Hepatocyte (in vitro differentiated cells): ENCODE results near the gene TEX38. TPM values are rescaled to one million over a fixed set of nuclear protein-coding genes. Genes with fewer than 3 reads are reported as not detected.
"Not testable (repeated sequence)": the region's sequence is repeated elsewhere in the genome, so short reads cannot be mapped to it uniquely, and the experiment has no call there.

Source experiments
- DNase-seq: peaks from one replicate; pipeline ENCODE4 v3.0.0-alpha.2; 2016; ENCODE audit warnings: low spot score
- H2AFZ ChIP-seq: fragments of 200-600 bp; sonication (generic); 2 replicates; pipeline ENCODE4 v1.6.0; 2016; ENCODE audit warnings: antibody characterized with exemption, mild to moderate bottlenecking
- H3K27ac ChIP-seq: fragments of 200-600 bp; sonication (generic); 2 replicates; pipeline ENCODE4 v1.5.1; 2016; ENCODE audit warnings: mild to moderate bottlenecking
- H3K27me3 ChIP-seq: fragments of 200-600 bp; sonication (generic); 2 replicates; pipeline ENCODE4 v1.6.1; 2016
- H3K36me3 ChIP-seq: fragments of 200-600 bp; sonication (generic); replicated peaks from 2 replicates; pipeline ENCODE4 v1.5.1; 2016; ENCODE audit warnings: low read depth; ENCODE audit not compliant: insufficient read depth
- H3K4me1 ChIP-seq: fragments of 200-600 bp; sonication (generic); 2 replicates; pipeline ENCODE4 v1.5.1; 2016; ENCODE audit warnings: mild to moderate bottlenecking, moderate library complexity; ENCODE audit not compliant: insufficient read depth
- H3K4me2 ChIP-seq: fragments of 200-600 bp; sonication (generic); 2 replicates; pipeline ENCODE4 v1.6.0; 2016
- H3K4me3 ChIP-seq: fragments of 200-600 bp; sonication (generic); 2 replicates; pipeline ENCODE4 v1.5.1; 2016; ENCODE audit warnings: mild to moderate bottlenecking
- H3K79me2 ChIP-seq: fragments of 200-600 bp; sonication (generic); 2 replicates; pipeline ENCODE4 v1.6.0; 2017; ENCODE audit warnings: mild to moderate bottlenecking
- H3K9me2 ChIP-seq: fragments of 200-600 bp; sonication (generic); replicated peaks from 2 replicates; pipeline ENCODE4 v1.6.0; 2017; ENCODE audit warnings: mild to moderate bottlenecking; ENCODE audit not compliant: insufficient read depth
- H3K9me3 ChIP-seq: fragments of 200-600 bp; sonication (generic); 2 replicates; pipeline ENCODE4 v1.5.1; 2016; ENCODE audit warnings: low read depth, mild to moderate bottlenecking
- H4K20me1 ChIP-seq: fragments of 200-600 bp; sonication (generic); 2 replicates; pipeline ENCODE4 v1.6.0; 2016; ENCODE audit warnings: mild to moderate bottlenecking; ENCODE audit not compliant: insufficient read depth, poor library complexity, severe bottlenecking
- CTCF ChIP-seq: fragments of 200-600 bp; sonication (generic); IDR thresholded peaks from 2 replicates; pipeline ENCODE4 v1.5.1; 2016; ENCODE audit warnings: antibody characterized with exemption, mild to moderate bottlenecking; ENCODE audit not compliant: poor library complexity
- EZH2 ChIP-seq: fragments of 200-600 bp; sonication (generic); IDR thresholded peaks from 2 replicates; pipeline ENCODE4 v1.6.1; 2016; ENCODE audit warnings: antibody characterized with exemption, mild to moderate bottlenecking, borderline replicate concordance
- EZH2phosphoT487 ChIP-seq: fragments of 200-600 bp; sonication (generic); IDR thresholded peaks from one replicate; pipeline ENCODE4 v1.6.1; 2018; ENCODE audit warnings: antibody characterized with exemption, mild to moderate bottlenecking, low read depth, moderate library complexity; ENCODE audit not compliant: unreplicated experiment, severe bottlenecking
- WGBS: methylation state at CpG from one replicate; pipeline ENCODE4 v1.1.6; 2016; ENCODE audit warnings: low lambda C conversion rate; ENCODE audit errors: missing lambda C conversion rate; 5-methylcytosine and 5-hydroxymethylcytosine counted together
- polyA plus RNA-seq: library from polyadenylated mRNA; unstranded; fragments of >200 nt; fragmentation: Nextera tagmentation; extraction: Ambion mirVana; gene quantifications from 2 replicates; pipeline ENCODE4 v1.2.1, GENCODE V29; 2016
- total RNA-seq: library from RNA; depleted of rRNA; stranded (reverse); fragments of >200 nt; gene quantifications from 2 replicates; pipeline ENCODE4 v1.2.3, GENCODE V29; 2014

The TEX38 gene
- total and polyA plus RNA-seq, 2 experiments from 2014 or later = 0.27 TPM; not detected in 1

- Histone ChIP-seq H3K79me2 (no peaks in the 10 kb centered on the region), H3K4me1 (peaks cover 5% of the 10 kb centered on the region), H3K4me3 (no peak overlapping the region), H3K27me3 (no peaks in the 10 kb centered on the region), H3K36me3 (no peaks in the 10 kb centered on the region), H3K9me3 (no peaks in the 10 kb centered on the region), H3K27ac (peak overlapping the region; percentile 29), H2AFZ (no peak overlapping the region), H4K20me1 (no peaks in the 10 kb centered on the region), H3K9me2 (no peaks in the 10 kb centered on the region), H3K4me2 (no peak overlapping the region)
- WGBS = 77% methylated on average over 6 of the region's 6 CpGs
- no peak for DNase-seq
- TF ChIP-seq EZH2phosphoT487 (no peak), CTCF (no peak), EZH2 (no peak)
These were observed 19.1 kb upstream of the TEX38 start for GRCh38 chr1:46652321-46653100.

- Histone ChIP-seq H2AFZ (no peak overlapping the region), H3K36me3 (no peaks in the 10 kb centered on the region), H3K4me2 (peak overlapping the region; percentile 51), H3K27ac (peak overlapping the region; percentile 29), H3K9me3 (no peaks in the 10 kb centered on the region), H3K4me1 (peaks cover 5% of the 10 kb centered on the region), H3K9me2 (no peaks in the 10 kb centered on the region), H3K27me3 (no peaks in the 10 kb centered on the region), H4K20me1 (no peaks in the 10 kb centered on the region), H3K79me2 (no peaks in the 10 kb centered on the region), H3K4me3 (no peak overlapping the region)
- DNase-seq = peak; percentile 57
- TF ChIP-seq EZH2phosphoT487 (peak; percentile 87), CTCF (no peak), EZH2 (no peak)
- 25% methylated on average over 2 of the region's 2 CpGs for WGBS
These were observed 18.2 kb upstream of the TEX38 start for GRCh38 chr1:46653405-46653958.

- no peak for DNase-seq
- no peaks in the 10 kb centered on the region for H3K79me2 ChIP-seq
- no peaks in the 10 kb centered on the region for H3K9me2 ChIP-seq
- peaks cover 5% of the 10 kb centered on the region for H3K4me1 ChIP-seq
- H4K20me1 ChIP-seq = no peaks in the 10 kb centered on the region
- TF ChIP-seq EZH2 (no peak), CTCF (no peak), EZH2phosphoT487 (no peak)
- no peaks in the 10 kb centered on the region for H3K36me3 ChIP-seq
- H3K4me2 ChIP-seq = peak overlapping the region; percentile 51
- no peak overlapping the region for H3K4me3 ChIP-seq
- H3K27me3 ChIP-seq = no peaks in the 10 kb centered on the region
- 100% methylated on average over 1 of the region's 1 CpG for WGBS
- H3K27ac ChIP-seq = peak overlapping the region; percentile 11
- H2AFZ ChIP-seq = no peak overlapping the region
- H3K9me3 ChIP-seq = no peaks in the 10 kb centered on the region
These were observed 17.6 kb upstream of the TEX38 start for GRCh38 chr1:46654012-46654411.

- not testable (repeated sequence) for H3K27me3 ChIP-seq, DNase-seq, H4K20me1 ChIP-seq, H3K27ac ChIP-seq, H2AFZ ChIP-seq, H3K36me3 ChIP-seq, H3K4me2 ChIP-seq, H3K4me1 ChIP-seq, H3K9me3 ChIP-seq, H3K79me2 ChIP-seq, H3K4me3 ChIP-seq, H3K9me2 ChIP-seq
- 97% methylated on average over 2 of the region's 2 CpGs for WGBS
These were observed 17.0 kb upstream of the TEX38 start for GRCh38 chr1:46654698-46655097.
